GM21447 (cell line): ENCODE results near the gene ZNF766.
"Not testable (repeated sequence)": the region's sequence is repeated elsewhere in the genome, so short reads cannot be mapped to it uniquely, and the experiment has no call there.

Source experiments
- ATAC-seq: cut with Tn5 transposase; IDR thresholded peaks from one replicate; pipeline ENCODE4 v1.9.1; 2021; ENCODE audit not compliant: unreplicated experiment

The ZNF766 gene

DNA sequence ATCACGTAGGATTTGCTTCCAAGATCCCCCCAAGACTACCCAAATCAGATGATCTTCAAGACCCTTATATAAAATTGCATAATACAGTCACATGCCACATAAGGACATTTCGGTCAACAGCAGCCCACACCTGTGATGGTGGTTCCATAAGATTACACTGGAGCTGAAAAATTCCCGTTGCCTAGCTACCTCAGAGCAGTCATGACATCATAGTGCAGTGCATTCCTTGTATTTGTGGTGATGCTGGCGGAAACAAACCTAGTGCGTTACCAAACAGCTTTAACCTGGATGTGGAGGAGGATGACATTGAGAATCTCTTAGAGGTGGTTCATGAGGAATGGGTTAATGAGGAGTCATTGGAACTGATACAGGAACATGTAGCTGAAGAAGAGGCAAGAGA lies 4.8 kb downstream of the ZNF766 start:
- no peak for ATAC-seq

DNA sequence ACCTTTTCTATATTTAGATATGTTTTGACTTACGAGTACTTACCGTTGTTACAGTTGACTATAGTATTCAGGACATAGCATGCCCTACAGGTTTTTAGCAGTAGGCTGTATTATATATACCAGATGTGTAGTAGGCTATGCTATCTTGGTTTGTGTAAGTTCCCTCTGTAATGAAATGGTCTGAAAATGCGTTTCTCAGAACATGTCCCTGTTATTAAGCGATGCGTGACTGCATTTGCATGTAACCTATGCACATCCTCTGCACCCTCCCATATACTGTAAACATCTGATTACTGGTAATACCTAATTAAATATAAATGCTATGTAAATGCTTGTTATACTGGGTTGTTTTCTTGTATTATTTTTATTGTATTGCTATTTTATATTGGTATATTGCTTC lies 6.6 kb downstream of the ZNF766 start:
- ATAC-seq: no peak

DNA sequence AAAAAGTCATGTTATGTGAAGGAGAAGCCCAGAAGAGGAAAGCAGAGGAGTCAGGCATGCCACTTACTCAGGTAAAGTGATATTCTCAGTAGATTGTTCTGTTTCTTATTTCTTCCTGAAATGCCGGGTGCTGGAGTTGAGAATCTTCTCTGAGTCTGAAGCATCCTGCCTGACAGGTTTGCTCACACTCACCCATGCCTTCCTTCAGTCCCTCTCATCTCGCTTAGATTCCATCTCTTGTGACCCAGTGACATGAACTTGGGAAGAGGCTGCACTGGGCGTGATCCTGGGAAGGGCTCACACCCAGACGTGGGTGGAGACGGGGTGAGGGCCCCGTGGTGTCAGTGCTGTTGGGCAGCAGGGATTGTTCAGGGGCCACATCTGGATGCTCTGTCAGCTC lies 8.1 kb downstream of the ZNF766 start:
- ATAC-seq: no peak

DNA sequence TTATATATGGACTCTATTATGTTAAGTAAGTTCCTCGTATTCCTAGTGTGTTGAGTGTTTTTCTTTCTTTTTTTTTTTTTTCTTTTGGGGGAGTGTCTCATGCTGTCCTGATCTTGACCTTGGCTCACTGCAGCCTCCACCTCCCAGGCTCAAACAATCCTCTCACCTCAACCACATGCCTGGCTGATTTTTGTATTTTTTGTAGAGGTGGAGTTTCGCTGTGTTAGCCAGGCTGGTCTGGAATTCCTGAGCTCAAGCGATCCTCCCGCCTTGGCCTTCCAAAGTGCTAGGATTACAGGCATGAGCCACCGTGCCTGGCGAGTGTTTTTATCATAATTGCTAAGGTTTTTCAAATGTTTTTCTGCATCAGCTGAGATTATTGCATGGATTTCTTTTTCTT lies 16.9 kb downstream of the ZNF766 start:
- no peak for ATAC-seq

DNA sequence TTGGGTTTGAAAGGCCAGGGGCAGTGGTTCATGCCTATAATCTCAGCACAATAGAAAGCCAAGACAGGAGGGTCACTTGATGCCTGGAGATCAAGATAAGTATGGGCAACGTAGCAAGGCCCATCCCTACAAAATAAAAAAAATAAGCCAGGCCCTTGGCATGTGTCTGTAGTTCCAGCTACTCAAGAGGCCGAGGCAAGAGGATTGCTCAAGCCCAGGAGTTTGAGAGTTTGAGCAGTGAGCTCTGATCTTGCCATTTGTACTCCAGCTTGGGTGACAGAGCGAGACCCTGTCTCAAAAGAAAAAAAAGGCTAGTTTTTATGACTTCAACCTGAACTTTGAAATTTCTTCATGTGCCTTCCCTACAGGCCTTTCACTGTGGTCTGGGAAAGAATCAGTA lies 22.4 kb downstream of the ZNF766 start:
- ATAC-seq: no peak

DNA sequence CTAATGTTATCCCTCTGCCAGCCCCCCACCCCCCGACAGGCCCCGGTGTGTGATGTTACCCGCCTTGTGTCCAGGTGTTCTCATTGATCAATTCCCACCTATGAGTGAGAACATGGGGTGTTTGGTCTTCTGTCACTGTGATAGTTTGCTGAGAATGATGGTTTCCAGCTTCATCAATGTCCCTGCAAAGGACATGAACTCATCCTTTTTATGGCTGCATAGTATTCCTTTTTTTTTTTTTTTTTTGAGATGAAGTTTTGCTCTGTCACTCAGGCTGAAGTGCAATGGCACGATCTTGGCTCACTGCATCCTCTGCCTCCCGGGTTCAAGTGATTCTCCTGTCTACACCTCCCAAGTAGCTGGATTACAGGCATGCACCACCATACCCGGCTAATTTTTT lies 23.6 kb downstream of the ZNF766 start:
- ATAC-seq: not testable (repeated sequence)

DNA sequence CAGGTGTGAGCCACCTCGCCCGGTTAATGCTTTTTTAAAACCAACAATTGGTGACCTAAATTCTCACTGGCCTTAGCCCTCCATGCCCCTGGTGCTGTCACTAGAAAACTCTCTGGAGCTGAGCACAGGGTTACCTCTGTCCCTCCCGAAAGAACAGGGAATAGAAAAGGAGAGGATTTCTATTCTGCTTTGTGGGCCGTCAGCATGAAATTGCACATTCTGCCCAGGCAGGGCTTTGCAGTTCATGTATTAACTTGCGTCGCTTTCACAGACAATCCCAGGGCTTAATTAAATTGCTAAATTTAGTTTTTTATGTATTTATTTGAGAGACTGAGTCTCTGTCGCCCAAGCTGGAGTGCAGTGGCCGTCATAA lies 27.0 kb downstream of the ZNF766 start:
- no peak for ATAC-seq

DNA sequence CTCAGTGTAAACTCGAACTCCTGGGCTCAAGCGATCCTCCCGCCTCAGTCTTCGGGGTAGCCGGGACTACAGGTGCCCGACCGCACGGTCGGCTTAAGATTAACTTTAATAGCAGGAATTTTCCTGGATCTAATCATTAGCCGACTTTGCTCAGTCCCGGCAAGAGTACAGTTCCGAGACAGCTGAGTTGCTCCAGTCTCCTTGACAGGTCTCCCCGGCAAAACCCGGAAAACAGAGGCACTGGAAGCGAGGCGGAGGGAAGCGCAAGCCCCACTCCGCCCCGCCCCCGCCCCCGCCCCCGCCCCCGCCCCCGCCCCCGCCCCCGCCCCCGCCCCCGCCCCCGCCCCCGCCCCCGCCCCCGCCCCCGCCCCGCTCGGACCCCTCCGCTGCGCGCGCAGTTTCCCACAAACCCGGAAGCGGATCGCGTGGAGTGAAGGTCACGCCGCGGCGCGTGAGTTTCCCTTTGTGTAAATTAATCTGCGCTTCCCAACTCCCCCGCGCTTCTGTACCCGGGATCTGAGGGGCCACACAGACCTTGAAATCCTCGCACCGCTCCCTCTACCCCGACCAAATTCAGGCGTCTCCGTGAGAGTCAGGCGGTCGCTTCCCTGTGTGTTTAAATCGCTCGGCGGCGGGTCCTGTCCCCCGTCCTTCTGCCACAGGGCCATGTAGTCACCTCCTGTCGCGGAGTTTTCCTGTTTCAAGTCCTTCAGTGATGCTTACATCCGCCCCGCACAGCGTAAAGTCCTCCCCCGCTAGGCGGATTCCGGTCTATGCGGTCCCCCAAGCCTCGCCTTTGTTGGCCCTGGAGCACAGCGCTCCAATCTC lies 27.6 kb downstream of the ZNF766 start, which contains the start of gene ZNF480:
Gene ZNF480, plus strand, starts transcription at position 397 of the 828 bp plus-strand sequence. CDS start 3,244 bp downstream, outside the sequence.
- peak; percentile 57 for ATAC-seq

DNA sequence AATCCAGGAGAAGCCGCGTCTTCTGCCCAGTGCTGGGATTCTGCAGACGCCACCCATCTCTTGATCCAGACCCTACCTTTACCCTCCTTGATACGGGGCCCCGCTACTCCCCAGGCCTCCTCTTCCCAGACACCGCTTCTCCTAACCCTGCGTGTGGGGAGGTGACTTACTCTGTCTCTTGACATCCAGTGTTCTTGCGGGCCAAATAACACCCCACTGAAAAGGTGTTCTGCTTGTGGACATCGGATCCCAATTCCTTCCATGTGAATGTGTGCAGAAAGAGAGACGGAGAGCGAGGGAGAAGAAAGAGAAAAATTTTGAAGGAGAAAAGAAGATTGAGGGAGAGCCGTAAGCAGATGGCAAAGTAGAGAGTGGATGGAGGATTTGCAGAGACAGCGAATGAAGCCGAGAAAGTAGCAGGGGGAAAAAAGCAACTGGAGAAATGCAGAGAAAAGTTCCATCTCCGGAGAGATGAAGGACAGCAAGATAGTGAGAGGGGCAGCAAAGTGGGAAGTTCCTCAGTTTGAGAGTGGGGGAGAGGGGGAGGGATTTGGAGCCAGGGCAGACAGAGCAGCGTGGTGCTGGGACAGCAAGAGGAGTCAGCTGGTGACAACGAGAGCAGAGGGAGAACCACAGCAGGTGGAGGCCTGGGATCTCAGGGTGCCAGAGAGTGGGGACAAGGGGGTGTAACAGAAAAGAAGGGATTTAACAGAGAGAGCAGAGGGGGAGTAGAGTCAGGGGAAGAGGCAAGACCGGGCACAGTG lies 28.4 kb downstream of the ZNF766 start:
- ATAC-seq: peak; percentile 26

DNA sequence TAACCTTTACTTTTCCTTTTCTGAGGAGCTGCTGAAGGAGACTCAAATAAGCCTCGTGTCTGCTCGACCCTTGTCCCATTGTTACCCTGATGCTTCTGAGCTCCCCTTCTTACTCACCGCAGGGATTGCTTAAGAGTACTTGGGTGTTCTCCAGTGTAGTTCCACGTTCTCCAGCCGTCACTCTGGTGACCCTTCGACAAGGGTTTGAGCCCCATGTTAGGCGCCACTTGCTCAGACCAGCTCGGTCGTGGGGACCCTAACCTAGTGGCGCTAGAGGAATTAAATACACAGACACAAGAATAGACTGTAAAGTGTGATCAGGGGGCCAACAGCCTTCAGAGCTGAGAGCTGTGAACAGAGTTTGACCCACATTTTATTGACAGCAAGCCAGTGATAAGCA lies 37.9 kb downstream of the ZNF766 start:
- no peak for ATAC-seq

DNA sequence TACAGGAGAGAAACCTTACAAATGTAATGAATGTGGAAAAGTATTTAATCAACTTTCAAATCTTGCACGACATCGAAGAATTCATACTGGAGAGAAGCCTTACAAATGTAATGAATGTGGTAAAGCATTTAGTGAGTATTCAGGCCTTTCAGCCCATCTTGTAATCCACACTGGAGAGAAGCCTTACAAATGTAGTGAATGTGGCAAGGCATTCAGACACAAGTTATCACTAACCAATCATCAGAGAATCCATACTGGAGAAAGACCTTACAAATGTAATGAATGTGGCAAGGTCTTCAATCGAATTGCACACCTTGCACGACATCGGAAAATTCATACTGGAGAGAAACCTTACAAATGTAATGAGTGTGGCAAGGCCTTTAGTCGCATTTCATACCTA lies 53.0 kb downstream of the ZNF766 start:
- ATAC-seq: no peak

DNA sequence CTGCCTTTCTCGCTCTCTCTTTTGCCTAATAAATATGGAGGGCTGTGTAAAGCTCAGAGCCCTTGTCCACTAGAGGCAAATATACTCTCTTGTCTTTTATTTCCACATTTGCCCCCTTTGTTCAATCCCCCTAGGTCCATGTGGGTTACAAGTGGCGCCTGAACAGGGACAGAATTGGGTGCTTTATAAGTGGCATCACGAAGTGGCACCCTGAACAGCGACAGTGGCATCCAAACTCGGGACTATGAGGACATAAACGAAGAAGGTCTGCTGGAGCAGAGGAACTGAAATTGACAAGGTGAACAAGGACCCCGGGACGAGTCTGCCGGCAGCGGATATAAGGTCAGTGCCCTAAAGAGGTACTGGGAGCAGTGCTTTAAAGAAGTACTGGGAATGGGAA lies 62.4 kb downstream of the ZNF766 start:
- no peak for ATAC-seq

DNA sequence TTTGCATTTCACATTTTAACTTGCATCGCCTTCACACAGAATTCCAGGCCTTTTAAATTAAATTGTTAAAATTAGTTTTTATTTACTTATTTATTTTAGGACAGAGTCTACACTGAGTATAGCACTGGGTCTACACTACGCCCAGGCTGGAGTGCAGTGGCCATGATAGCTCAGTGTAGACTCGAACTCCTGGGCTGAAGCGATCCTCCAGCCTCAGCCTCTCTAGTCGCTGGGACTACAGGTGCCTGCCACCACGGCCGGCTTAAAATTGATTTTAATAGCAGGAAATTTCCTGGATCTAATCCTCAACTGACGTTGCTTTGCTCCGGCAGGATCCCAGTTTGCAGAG lies 66.4 kb downstream of the ZNF766 start:
- no peak for ATAC-seq

DNA sequence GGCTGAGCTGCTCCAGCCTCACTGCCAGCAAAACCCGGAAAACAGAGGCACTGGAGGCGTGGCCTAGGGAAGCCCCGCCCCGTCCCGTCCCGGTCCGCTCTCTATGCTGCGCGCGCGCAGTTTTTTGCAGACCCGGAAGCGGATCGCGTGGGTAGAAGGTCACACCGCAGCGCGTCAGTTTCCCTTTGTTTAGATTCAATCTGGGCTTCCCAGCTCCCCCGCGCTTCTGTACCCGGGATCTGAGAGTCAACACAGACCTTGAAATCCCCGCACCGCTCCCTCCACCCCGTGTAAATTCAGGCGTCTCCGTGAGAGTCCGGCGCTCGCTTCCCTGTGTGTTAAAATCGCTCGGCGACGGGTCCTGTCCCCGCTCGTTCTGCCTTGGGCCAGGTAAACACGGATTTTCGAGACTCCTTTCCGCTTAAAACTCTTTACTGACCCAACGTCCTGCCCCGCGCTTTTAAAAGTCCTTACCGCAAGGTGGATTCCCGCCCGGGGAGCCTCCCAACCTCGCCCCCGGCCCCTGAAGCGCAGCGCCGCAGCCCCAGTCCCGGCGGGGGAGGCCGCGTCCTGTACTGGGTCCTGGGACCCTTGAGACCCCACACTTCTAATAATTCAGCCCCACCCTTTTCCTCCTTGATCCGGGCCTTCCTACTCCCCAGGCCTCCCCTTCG lies 66.9 kb downstream of the ZNF766 start, which contains the start of gene ZNF610:
Gene ZNF610, plus strand, starts transcription at position 127 of the 674 bp plus-strand sequence. CDS start 12,930 bp downstream, outside the sequence.
- no peak for ATAC-seq

DNA sequence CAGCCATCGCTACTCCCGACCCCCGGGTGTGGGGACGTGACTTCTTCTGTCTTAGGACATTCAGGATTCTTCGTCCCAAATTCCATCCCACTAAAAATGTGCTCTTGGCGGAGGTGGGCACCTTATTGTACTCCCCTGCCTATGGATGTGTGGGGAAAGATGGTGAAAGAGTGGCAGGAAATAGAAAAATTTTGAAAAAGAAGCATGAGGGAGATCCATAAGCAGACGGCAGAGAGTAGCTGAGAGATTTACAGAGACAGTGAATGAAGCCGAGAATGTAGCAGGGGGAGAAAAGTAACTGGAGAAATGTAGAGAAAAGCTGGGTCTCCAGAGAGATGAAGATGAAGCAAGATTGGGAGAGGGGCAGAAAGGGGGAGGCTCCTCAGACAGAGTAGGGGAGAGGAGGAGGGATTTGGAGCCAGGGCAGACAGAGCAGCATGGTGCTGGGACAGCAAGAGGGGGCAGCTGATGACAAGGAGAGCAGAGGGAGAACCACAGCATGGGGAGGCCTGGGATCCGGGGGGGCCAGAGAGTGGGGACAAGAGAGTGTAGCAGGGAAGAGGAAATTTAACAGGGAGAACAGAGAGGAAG lies 67.5 kb downstream of the ZNF766 start:
- no peak for ATAC-seq

DNA sequence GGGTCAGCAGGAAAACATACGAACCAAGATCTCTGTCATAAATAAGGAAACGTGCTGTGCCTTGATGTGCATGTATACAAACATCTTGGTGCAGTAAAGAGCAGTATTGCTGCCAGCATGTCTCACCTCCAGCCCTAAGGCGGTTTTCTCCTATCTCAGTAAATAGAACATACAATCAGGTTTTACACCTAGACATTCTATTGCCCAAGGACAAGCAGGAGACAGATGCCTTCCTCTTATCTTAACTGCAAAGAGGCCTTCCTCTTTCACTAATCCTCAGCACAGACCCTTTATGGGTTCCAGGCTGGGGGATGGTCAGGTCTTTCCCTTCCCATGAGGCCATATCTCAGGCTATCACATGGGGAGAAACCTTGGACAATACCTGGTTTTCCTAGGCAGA lies 69.6 kb downstream of the ZNF766 start:
- not testable (repeated sequence) for ATAC-seq

DNA sequence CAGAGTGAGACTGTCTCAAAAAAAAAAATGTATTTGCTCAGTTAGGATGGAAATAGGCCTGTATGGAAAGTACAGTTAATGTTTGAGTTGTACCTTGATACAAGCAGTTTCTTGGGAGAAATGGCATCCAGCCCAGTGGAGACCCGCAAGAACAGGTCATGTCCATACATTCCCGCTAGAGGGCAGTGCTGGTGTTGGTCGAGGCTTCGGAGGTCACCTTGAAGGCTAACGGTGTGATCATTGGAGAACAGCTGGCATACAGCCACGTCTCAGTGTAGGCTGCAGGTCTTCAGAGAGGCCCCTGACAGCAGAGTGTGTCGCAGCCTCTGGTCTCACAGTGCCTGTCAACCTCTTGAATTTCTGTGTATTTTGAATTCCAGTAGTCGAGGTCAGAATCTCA lies 74.2 kb downstream of the ZNF766 start:
- no peak for ATAC-seq

DNA sequence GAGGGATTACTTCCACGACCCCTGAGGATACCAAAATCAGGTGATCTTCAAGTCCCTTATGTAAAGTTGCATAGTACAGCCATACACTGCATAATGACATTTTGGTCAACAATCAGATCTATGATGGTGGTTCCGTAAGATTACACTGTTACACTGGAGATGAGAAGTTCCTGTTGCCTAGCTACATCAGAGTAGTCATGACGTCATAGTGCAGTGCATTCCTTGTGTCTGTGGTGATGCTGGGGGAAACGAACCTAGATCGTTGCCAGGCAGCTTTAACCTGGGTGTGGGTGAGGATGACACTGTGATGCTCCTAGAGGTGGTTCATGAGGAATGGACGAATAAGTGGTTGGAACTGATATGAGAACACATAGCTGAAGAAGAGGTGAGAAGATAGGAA lies 75.8 kb downstream of the ZNF766 start:
- ATAC-seq: no peak
